Activated effector memory CD4-positive, alpha-beta T cell treated with Interleukin-2 at 50 U/mL for 16 hours (primary cell): ENCODE data around the gene AMPD3.

Experiments used
- DNase-seq: peaks from one replicate; pipeline ENCODE4 v3.0.0-alpha.2; 2020

The AMPD3 gene

DNA sequence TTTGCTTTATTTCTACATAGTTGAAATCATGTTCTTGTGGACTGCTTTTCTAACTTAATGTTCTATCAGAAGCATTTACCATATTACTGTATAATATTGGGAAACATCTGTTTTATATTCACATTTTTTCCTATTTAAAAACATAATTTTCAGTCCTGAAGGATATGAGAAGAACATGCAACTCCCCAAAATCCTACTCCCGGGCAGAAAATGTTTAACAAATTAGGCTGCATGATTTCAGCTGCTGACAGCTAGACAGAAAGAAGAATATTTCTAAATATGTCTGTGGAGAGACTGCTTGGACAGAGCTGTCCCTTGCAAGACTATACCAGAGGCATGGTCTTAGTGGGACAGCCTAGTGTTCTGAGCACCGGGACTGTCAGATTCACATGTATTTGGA, 15.7 kb upstream of the AMPD3 start:
- no peak for DNase-seq

- no peak for DNase-seq
These were observed 15.1 kb upstream of the AMPD3 start for GRCh38 chr11:10439924-10440323.

DNA sequence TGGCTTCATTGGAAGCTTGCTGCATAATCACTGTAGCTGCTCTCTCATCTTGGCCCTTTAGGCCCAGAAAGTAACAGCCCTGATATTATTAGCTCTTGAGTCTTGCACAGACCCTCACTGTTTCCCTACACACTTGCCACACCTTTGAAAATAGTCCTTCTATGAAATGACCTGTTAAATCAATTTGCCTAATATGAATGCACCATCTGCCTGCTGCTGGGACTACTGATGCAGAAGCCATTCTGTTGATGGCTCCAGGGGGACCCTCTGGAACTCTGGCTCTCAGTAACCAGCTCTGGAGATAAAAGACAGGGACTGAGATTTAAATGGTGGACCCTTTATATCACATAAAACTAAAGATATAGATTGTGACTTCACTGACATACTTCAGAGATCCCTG, 14.7 kb upstream of the AMPD3 start:
- DNase-seq, result no peak

- DNase-seq, result no peak
These were observed 14.0 kb upstream of the AMPD3 start for GRCh38 chr11:10441091-10441490.

- DNase-seq, result no peak
These were observed 13.2 kb upstream of the AMPD3 start for GRCh38 chr11:10441652-10442503.

- no peak for DNase-seq
These were observed 11.9 kb upstream of the AMPD3 start for GRCh38 chr11:10443152-10443551.

DNA sequence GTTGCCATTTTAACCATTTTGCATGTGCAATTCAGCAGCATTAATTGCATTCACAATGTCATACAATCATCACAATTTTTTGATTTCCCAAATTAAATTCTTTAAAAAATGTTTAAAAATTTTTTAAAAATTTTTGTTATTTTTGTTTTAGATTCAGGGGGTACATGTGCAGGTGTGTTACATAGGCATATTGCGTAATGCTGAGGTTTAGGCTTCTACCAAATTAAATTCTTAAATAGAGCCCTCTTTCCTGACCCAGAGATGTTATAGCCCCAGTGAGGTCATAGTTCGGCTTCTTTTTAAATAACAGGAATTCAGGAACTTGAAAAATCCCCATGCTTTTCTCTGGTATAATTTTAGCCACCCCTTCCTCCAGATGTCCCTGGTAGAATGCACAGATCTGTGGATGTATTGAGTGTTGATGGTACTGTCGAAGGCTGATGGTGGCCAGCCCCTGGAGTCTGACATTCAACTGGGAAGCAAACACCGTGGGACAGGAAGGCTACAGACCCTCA, 11.3 kb upstream of the AMPD3 start:
- DNase-seq, result no peak

DNA sequence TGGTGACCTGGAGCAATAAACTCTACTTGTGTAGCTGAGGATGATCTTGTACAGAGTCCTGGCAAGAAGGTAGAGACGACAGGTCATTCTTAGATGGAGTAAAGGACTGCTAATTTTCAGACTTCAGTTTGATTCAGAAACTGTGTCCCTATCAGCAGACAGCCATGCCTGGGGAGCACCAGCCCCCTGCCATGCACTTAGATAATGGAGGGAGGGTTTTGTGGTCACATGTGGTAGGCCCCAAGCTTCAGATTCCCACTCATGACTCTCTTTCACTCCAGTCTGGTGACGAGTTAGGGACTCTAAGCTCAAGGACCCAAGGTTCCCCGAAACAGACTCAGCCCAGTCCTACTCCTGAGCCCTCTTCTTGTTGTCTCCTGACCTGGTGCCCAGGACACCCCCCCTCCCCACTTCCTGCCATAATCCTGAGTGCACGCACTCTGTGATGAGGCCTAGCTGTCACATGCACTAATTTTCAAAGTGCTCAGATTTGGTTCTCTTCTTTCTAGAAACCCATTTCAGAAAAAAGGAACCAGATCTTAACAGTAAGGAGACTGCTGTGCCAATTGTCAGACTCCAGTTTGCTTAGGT, 10.2 kb upstream of the AMPD3 start:
- no peak for DNase-seq

DNA sequence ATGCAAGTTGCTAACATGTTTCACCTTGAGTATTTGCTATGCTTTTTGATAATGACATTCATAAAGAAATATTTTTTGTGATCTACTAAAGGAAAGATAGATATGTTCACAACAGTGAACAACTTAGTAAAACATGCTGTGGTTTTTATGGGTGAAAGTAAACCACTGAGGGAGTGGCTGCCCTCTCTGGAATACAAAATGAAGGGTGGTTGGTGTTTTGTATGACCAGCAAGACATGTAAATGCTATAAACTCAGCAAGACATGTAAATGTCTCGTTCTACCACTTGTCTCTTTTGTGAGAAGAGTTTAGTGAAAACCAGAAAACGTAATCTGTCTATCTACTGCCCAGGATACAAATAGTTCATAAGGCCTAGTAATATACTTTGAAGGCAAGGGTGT, 7.6 kb upstream of the AMPD3 start:
- DNase-seq, result no peak

- peak; percentile 49 for DNase-seq
These were observed 4.3 kb upstream of the AMPD3 start for GRCh38 chr11:10450462-10451425.

DNA sequence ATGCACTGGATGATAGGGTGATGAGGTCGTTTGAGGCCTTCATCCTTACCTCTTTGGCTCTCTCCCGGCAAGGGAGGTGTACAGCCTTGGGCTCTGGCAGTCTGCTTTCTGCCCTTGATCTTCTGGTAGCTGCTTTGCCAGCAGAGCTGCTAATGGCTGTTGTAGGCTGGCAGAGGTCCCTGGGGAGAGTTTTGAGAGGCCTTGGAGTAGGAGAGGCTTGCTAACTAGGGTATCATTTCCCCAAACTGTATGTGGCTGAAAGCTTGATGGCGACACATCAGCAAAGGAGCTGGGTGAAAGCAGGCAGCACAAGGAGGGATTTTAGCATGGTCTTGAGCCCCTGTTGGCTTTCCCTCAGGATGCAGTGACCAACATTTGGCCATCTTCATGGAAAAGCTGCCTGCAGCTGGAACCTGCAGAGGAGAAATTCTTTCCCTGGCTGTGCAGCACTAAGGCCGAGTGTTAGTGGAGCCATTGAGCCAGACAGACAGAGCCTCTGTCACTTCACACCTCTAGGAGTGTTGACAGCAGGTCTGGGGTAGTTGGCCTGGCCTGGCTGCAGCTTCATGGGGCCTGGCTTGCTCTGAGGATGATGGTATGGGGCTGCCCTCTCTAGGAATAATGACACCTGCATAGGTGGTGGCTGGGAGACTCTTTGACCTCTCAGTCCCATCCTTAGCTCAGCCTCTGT, 3.5 kb upstream of the AMPD3 start:
- DNase-seq, result no peak

DNA sequence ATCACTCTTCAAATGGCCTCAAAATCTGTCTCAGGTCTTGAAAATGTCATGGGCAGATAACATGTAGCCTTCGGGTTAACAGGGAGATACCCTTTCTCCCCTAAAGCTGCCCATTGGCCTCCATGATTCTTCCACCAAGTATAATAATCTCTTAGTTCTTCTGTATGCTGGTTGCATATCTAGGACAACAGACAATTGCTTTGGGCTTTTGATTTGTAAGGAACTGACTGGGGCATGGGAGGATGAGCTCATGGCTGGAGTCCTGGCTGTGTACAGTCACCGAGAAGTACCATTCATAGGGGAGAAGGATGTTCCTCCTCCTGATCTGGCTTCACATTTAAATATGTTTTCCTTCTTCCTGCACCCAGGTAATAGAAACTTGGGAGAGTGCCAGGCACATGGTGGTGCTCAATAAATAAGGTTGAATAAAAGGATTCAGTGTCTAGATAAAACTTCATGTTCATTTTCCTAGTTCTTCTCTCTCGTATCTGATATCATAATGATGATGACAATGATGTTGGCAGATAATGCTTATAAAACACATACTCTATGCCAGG, 2.8 kb upstream of the AMPD3 start:
- DNase-seq, result no peak

DNA sequence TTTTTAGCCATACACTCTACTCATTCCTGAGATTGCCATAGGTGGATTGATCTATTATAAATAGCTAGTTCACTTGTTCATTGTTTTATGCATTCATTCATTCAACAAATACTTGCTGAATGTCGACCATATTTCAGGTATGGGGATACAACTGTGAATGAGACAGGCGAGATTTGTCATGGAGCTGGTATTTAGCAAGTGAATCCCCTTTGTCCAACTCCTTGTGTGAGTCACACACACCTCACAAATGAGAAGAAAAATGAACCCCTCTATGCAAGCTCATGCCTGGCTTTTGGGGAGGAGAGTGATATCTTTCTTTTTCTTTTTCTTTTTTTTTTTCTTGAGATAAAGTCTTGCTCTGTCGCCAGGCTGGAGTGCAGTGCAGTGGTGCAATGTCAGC, 1.8 kb upstream of the AMPD3 start:
- no peak for DNase-seq

DNA sequence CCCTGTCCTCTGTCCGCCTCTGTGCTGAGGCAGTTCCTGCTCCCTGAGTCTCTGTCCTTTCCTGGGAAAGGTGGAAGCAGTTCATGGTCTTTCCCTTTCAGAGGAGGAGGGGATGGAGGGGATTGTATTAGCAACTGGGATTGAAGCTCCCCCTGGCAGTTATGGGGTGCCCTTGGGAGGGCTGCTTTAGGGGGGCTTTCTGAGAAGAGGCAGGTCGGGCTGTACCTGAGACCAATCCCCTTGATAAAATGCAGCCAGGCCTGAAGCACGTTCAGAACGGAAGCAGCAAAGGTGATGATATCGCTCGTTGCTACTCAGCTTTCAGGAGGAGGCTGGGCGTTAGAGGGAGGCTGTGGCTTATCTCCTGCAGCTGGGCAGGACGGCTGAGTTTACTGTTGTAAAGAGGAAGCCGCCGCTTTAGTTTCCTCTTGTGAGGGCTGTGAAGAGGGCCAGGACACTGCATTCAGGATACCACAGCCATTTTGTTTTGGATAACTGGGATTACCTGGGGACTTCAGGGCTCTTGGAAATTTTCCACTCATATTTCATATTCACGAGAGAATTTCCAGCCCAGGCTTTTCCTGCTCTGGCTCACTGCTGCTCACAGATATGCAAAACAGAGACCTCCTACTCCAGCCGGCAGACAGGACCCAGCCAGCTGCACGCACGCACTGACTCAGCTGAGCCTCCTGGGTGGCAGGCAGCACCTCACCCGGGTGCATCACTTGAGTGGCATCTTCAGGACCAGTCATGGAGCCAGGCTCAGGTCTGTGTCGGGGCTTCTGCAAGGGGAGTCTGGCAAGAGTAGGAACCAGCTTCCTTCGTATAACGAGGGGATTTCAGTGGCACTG, 798 bp downstream of the AMPD3 start:
- peak; percentile 68 for DNase-seq

DNA sequence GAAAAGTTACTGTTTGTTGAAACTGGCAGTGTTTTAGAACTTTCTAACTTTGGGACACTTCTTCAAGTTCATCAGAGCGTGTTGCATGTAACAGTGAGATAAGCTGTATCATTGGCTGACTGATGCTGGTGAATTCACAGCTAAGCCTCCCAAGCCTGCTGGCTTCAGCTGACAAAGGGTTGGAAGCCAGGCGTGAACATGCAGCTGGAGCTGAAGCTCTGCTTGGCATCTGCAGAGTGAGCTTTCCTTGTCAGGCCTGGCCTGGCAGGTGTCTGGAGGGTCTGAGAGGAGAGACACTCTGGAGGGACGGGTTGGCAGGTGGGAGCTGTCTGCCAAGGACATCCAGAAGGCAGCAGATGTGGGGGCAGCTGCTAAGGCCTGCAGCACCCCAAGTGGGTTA, 1.5 kb downstream of the AMPD3 start:
- DNase-seq, result no peak

GRCh38 chr11:10457901-10458300, 2.8 kb downstream of the AMPD3 start:
- no peak for DNase-seq

DNA sequence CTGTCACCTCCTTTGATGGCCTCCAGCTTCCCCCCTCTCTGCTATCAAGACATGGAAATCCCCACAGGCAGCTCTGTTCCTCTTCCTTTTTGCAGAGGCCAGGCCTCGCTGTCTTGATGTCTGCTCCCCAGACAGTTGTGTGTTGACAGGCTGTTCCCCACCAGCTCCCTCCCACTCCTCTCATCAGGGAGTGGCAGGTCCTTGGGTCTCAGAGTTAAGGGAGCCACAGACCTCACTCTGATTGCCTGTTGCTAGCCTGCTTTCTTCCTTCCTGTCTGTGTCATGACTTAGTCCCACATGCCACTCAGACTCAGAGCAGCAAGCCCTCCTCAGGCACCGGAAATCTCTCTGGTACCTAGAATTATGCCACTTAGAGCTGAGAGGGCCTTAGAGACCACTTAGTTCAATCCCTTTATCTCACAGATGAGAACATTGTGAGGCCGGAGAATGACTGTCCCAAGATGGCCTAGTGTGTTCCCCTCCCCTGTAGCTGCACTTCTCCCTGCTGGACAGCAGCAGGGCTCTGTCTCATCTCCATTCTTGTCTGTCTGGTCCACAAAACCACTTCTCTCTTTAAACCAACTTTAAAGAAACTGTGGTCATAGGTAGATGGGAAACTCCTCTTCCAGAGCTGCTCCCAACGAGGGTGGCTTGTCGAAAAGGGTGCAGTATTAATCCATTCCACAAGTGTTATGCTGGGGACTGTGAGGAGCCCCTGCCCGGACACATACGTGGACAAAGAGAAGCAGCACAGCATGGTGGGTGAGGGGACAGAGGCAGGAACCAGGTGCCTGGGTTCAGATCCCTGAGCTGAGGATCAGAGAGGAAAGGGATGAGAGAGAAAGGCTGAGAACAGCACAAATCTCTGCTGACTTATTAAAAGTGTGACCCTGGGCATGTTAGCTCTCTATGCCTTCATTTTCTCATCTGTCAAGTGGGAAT, 4.2 kb downstream of the AMPD3 start:
- DNase-seq, result peak; percentile 55

DNA sequence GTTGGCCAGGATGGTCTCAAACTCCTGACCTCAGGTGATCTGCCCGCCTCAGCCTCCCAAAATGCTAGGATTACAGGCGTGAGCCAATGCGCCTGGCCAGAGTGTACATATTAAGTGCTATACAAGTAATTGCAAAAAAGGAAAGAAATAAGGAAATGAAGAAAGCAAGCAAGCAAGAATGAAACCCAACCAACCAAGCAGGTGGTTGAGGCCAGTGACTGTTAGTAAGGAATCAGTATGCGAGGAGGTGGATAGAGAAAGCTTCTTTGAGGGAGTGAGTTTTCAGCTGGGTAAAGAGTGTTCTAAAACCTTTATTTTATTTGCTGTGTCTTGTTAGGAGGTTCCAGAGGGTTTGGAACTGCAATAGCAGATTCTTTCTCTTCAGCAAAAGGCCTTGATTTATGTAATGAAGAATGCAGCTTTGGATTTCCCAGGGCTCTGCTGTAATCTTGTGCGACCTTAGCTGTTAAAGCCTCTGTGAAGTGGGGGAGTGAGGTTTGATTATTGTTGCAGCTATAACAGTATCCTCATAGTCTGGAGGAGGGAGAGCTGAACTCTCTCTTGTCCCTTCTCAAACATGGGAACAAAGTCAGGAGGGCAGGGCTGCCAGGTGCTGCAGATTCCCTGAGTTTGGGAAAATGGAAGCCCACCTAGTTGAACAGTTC, 5.7 kb downstream of the AMPD3 start:
- no peak for DNase-seq

DNA sequence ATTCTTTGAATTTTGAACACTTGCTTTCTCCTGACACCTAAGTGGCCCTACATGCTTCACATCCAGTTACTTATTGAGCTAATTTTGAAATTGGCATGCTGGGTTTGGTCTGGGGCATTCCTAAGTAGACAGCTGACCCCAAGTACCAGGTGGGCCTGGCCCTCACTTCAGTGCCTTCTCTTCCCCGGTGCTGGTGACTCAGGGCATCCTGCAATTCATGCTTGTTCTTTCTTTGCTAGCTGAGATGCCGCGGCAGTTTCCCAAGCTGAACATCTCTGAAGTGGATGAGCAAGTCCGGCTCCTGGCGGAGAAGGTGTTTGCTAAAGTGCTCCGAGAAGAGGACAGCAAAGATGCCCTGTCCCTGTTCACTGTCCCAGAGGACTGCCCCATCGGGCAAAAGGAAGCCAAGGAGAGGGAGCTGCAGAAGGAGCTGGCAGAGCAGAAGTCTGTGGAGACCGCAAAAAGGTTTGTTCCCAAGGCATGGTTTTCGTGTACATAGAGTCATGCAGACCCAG, 6.3 kb downstream of the AMPD3 start:
- DNase-seq, result no peak
